ENCODE results near the gene HOXB8.

Gene HOXB8

DNA sequence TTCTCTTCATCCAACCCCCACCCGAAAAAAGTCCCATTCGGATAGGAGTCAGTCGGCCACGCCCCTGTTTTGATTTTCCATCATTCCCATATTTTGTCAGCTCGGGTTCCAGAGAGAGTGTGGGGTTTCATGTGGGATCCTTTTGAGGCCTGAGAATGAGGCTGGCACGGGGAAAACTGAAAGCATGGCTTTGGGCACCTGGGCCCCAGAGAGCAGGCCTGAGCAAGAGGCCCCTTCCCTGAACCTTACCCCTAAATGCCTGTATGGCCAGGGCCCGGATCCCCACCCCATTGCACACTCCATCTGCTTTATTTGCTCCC lies 32.4 kb downstream of the HOXB8 start:
- no peak for DNase-seq

DNA sequence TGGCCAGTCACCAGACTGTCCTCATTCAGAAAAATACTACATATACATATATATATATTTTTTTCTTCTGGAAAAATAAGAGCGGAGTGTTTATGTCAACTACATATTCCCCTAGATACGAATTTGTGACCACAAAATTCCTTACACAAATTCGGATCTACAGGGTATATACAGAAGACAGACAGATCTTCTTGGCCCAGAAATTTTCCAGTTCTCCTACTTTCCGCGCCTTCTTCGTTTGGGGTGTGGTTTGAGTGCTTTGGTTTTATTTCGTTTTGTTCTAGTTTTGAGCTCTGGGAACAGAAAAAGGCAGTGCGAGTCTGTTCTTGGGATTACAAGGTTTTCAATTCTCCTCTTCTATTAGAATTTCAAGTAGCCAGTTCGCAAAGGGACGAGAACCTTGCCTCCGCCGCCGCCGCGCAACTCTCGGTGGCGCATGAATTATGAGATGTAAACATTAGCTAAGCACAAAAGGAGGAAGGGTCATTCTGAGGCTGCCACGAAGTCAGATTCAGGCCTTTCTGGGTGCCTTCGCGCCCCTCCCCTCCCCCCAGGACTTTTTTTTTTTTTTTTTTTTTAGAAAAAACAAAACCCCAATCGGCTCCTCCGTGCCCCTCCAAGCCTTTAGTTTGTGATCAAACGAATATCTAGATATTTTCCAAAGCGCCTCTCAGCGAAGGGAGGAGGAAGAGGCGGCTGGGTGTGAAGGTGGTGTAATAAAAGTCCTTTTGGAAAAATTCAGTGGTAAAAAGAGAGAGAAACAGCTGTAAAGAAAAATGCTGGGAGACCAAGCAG lies 35.1 kb downstream of the HOXB8 start:
- no peak for DNase-seq

- DNase-seq = no peak
Observed at GRCh38 chr17:48579471-48579759, 35.7 kb downstream of the HOXB8 start.

- no peak for DNase-seq
Observed at GRCh38 chr17:48578616-48579470, 36.2 kb downstream of the HOXB8 start.

- DNase-seq = peak; percentile 48 to 65 (median 63)
Observed at GRCh38 chr17:48577946-48578615, 37.0 kb downstream of the HOXB8 start, which contains the start of gene HOXB4. HOXB4 (minus strand) TSS chr17:48578350; CDS start chr17:48578319, 31 bp downstream.

GRCh38 chr17:48577330-48577945 lies 37.7 kb downstream of the HOXB8 start:
- no peak for DNase-seq

- DNase-seq = no peak
Observed at GRCh38 chr17:48576479-48577309, 38.4 kb downstream of the HOXB8 start.

DNA sequence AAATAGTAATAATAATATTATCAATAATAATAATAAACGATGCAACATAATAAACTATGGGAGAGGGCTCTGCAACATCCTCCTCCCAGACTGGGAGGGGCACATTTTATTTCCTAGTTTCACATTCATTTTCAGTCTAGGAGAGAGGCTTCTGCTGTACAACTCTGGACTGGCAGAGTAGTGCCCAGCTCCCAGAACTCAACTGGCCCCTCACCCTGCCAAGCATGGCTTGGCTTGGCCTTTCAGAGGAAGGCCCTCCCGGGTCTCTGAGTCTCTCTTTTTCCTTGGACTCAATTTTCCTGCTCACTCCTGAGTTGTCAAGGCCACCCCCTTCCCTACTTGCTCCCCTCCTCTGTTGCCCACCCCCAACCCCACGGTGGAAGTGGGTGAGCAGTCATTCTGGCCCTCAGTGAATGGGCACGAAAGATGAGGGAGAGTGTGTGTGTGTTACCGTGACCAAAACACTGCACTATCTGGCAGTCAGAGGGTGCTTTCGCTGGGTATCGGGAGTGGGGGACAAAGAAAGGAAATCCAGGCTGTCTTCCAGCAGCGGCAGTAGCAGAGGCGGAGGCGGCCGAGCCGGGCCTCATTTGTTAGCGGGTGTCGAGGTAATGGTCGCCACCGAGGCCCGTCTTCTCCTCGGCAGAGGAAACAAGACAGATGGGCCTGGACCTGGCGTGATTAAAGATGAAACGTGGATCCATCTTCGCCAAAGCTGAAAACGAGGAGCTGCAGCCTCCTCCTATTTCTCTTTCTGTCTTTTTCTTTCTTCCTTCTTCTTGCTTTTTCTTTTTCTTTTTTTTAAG lies 39.2 kb downstream of the HOXB8 start:
- DNase-seq = no peak

DNA sequence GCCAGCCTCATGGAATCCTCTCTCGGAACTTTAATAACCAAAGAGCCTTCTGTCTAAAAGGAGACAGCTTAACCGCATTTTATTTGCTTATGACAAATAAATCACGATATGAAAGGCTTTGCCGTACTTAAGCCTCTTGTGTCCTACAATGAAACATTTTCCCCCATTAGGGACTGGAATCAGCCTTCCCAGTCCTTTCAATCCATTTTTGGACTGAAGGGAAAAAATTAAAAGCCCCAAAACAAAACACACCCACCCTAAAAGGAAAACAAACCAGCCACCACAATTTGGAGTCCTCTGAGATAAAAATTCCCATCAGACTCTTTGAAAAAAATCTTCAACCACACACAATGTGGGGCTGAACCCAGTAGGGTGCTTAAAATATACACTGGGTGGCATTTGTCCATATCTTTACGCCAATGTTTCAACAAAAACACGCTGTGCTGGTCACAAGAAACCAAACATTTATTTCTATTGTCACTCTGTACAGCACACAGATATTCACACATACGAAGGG lies 40.0 kb downstream of the HOXB8 start:
- DNase-seq = no peak

DNA sequence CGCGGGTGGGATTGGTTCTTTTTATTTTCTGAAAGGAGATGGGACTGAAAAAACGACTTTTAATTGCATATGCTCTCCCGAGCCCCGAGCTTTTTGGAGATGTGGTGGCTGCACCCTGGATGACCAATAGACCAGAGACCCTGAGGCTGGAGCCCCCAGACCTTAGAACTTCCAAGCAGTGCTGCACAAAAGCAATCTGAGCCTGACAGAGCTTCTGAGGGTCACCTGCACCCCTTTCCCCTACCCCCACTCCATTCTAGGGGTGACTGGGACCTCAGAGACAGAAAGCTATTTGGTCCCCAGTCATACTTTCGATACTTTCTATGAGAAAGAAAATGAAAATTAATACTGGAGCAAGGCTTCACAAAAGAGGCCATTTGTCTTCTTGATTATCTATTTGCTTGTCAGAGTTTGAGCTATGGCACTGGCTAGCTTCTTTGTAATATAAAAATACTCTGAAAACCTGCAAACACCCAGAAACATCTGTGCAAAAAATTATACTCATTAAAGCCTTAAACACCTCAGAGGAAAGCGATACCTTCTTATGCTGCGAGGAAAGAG lies 40.5 kb downstream of the HOXB8 start:
- DNase-seq = no peak

- DNase-seq = no peak
Observed at GRCh38 chr17:48571826-48572417, 43.2 kb downstream of the HOXB8 start.

- DNase-seq = no peak
Observed at GRCh38 chr17:48571024-48571818, 43.9 kb downstream of the HOXB8 start.

DNA sequence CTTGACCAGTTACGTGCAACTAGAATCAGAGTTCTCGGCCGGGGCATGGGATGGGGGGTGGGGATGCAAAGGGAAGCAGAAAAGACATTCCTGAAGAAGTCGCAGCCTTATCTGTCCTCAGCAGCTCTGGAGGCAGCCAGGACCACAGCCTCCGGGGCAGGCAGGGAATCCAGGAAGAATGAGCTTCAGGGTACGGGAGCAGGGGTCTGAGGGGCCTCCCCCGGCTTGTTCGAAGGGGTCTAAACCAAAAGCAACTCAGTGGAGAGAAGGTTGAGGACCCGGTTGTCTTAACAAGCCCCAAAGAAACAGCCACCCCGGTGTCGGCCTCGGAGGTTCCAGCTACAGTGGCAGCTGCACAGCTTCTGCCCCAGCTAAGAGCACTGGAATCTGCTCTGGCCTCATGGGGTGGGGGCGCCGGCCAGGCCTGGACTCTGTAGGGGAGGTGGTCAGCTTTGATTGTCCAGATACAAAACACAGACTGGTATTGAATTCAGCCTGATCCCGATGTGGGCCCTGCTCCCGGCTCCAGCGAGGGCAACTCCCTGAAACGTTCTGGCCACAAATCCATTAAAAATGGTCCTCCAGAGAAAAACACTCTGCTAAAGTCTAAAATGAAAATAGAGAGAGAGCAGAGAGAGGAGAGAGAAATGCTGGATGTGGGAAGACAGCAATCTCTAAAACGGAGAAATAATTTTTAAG lies 44.6 kb downstream of the HOXB8 start:
- no peak for DNase-seq

- no peak for DNase-seq
Observed at GRCh38 chr17:48569674-48570324, 45.3 kb downstream of the HOXB8 start.

GRCh38 chr17:48569240-48569582 lies 45.9 kb downstream of the HOXB8 start:
- DNase-seq = no peak

- DNase-seq = no peak
Observed at GRCh38 chr17:48568499-48569239, 46.4 kb downstream of the HOXB8 start.

- DNase-seq = no peak
Observed at GRCh38 chr17:48567646-48568354, 47.3 kb downstream of the HOXB8 start.

All from T-helper 1 cell (primary cell).